Skin of body (tissue), 2 donors: ENCODE results near the gene SARM1. TPM values are rescaled to one million over a fixed set of nuclear protein-coding genes. Genes with fewer than 3 reads are reported as not detected.

Experiments used
- DNase-seq: peaks from one replicate; lab custom pipeline; 2025; lab: John Stamatoyannopoulos, UW
- total RNA-seq: library from RNA; depleted of rRNA; stranded (reverse); fragments of >200 nt; gene quantifications from one replicate; pipeline ENCODE4 v1.2.3, GENCODE V29; 2014

SARM1 gene
- total RNA-seq, 1 donor from 2014 or later: 3.6 TPM

DNA sequence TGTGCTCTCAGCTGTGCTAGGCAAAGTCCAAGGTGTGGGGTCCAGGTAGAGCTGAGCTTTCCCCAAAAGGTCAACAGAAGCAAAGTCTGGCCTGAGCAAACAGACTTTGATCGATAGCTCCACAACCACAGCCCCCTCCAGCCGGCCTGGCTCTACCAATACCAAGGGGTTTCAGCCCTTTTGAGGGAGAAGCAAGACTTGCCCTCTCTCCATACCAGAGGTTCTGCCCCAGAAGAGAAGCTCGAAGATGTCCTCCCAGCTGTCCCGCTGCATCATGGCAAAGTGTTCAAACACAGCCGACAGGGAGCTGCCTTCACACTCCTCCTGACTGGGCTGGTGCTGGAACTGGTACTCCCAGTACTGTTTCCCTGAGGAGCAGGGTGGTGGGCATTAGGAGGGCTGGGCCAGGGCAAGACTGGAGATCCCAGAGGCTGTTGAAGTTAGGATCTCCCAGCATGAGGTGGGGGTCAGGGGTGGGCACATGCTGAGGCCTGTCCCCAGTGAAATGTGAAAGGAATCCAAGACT, 3.1 kb upstream of the SARM1 start:
- DNase-seq: no peak

DNA sequence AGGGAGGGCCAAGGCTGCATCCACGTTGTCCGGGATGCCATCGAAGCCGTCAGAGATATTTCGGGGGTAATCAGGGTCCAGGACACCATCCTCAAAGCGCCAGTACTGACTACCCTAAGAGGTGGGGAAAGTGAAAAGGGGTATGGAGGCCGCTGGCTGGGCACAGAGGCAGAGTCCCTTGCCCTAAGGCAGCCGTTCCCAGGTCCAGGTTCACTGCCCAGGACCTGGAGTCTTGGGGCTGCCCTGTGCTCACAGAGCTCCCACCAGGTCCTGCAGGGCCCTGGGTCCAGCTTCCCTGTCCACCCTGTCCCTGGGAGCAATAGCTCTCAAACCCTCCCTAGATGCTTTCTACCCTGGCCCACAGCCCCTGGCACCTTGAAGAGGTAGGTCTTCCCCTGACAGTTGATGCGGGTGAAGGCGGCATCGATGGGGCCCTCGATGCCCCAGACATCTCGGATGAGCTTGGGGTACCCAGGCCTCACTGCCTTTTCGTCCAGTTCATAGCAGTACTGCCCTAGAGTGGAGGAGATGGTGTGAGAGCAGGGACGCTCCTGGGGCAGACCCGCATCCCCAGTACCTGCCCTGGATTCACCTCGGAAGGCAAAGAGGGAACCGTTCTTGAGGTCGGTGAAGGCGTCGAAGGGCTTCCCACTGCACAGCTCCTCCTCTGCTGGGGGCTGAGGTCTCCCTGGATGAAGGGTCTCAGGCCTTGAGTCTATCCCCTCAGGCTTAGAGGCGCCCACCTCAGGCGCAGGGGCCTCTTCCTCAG, 2.4 kb upstream of the SARM1 start:
- no peak for DNase-seq

DNA sequence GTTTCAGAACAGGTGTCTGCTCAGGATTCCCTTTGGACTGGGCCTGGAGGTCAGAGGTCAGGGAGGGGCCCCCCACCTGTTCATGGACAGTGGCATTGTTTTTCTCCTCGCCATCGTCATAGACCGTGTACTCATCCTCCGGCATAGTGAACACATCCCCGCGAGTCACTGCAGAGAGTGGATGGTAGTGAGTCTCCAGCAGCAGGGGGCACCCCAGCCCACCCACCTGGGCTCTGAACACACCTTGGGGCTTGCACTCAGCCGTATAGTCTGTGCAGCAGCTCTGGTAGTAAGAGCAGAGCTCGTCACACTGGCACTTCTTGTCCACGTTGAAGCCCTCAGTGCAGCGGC, 1.8 kb upstream of the SARM1 start:
- DNase-seq: no peak

DNA sequence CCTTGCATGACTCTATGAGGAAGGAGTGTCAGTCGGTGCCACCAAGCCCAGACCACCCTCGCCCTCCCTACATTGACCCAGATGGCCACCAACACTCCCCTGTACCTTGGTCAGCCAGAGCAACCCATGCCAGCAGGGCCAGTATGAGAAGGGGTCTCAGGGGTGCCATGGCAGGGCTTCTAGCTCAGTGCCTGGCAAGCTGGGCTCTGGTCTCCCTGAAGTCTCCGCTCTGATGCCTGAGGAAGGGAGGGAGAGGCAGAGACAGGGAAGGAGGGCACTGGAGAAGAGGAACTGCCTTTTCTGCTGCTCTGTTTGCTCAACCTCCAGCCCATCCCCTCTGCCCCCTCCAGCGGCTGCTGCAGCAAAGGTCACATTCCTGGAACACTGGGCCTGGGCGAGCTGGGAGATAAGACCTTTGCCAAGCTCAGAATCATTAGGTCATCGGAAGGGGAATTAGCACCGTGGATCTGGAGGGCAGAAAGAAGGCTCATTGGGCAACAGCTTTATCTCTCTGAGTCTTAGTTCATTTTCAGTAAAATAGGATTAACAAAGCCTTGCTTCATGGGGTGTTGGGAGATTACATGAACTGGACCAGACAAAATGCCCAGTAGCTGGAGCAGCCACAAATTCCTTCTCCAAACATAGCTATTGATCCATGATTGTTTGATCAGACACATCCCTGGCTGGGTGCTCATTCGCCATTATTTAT, 1.3 kb upstream of the SARM1 start, which contains the start of gene VTN:
VTN (minus strand) TSS at position 273 of the 709 bp plus-strand sequence; CDS start at position 169, 104 bp downstream.
- DNase-seq: no peak

DNA sequence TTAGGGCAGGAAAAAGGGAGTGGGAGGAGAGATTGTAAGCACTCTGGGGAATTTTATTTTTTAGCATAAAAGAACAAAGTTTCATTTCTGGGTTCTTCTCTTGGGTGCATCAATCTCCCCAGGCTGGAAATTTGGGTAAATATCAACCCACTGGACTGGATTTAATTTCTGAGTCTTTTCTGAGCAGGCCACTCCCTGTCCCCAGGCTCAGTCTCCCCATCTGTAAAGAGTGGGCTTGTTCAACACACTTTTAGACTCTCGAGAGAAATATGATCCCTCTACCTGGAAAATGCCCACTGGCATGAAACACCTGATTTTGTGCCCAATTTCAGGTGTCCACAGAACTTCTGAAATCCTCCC, 770 bp upstream of the SARM1 start:
- DNase-seq: no peak

DNA sequence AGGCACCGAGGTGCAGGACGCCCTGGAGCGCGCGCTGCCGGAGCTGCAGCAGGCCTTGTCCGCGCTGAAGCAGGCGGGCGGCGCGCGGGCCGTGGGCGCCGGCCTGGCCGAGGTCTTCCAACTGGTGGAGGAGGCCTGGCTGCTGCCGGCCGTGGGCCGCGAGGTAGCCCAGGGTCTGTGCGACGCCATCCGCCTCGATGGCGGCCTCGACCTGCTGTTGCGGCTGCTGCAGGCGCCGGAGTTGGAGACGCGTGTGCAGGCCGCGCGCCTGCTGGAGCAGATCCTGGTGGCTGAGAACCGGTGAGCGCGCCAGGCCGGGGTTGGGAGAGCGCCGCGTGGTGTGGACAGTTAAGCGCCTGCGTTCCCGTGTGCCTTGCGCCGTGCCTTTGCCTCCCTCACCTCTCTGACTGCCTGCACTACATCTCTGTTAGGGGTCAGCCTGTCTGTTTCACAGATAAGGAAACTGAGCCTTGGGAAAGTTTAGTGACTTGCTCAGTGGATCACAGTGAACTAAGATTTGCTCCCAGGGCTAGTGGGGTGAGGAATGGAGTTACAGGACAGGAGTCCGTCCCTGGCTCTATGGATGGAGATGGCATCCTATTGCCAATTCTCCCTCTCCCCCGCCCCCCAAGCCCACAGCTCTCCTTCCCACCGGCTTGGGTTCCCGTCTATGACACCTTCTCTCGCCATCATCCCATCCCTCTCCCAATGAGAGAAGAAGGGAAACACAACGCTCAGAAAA, 880 bp downstream of the SARM1 start:
- DNase-seq: no peak

DNA sequence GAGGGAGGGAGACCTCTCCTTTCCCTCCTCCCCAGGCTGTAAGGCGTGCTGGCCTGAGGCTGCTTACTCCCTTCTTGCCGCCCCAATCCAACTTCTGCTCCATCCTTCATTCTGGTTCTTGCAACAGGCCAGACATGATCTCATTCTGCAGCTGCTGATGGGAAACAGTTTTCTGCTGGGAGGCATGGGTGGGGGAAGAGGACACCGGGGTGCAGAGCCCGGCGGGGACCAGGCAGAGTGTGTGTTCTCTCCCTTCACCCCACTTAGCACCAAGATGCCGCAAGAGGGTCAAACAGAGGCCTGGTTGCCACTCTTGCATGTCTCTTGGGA, 1.4 kb downstream of the SARM1 start:
- DNase-seq: no peak

DNA sequence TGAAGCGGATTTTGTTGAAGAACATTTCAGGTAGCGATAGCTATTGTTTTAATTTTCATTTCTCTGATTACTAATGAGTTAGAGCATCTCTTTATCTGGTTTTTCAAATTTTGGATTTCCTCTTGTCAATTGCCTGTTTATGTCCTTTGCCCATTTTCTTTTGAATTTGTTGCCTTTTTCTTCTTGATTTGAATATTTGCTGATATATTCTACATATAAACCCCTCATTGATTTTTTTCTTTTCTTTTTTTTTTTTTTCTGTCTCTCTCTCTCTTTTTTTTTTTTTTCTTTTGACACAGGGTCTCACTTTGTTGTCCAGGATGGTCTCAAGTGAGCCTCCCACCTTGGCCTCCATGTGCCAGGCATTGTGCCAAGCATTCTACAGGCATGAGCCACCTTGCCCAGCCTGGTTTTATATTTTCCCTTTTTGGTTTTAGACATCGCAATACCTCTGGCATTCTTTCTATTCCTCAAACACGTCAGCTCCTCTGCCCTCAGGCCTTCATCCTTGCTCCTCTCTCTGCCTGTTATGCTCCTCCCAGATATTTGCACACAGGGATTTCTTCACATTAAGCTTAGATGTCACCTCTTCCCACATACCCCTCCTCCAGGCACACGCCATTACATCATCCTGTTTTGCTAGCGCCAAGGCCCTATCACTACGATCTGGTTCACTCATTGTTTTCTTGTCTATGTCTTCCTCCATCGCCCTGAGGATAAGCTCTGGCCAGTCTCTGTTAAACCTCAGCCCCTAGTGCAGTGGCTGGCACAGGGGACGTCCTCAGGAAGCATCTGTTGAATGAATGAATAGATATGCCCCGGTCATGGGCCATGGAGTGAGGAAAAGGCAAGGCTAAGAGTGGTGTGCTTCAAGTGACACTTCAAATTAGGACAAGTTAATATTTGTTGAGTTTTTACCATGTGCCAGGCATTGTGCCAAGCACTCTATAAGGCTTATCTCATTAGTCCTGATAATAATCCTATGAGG, 8.6 kb downstream of the SARM1 start:
- DNase-seq: no peak

DNA sequence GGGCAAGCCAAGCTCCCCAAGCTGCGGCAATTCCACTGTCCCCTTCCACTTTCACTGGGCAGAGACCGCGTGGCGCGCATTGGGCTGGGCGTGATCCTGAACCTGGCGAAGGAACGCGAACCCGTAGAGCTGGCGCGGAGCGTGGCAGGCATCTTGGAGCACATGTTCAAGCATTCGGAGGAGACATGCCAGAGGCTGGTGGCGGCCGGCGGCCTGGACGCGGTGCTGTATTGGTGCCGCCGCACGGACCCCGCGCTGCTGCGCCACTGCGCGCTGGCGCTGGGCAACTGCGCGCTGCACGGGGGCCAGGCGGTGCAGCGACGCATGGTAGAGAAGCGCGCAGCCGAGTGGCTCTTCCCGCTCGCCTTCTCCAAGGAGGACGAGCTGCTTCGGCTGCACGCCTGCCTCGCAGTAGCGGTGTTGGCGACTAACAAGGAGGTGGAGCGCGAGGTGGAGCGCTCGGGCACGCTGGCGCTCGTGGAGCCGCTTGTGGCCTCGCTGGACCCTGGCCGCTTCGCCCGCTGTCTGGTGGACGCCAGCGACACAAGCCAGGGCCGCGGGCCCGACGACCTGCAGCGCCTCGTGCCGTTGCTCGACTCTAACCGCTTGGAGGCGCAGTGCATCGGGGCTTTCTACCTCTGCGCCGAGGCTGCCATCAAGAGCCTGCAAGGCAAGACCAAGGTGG, 9.8 kb downstream of the SARM1 start:
- DNase-seq: no peak

DNA sequence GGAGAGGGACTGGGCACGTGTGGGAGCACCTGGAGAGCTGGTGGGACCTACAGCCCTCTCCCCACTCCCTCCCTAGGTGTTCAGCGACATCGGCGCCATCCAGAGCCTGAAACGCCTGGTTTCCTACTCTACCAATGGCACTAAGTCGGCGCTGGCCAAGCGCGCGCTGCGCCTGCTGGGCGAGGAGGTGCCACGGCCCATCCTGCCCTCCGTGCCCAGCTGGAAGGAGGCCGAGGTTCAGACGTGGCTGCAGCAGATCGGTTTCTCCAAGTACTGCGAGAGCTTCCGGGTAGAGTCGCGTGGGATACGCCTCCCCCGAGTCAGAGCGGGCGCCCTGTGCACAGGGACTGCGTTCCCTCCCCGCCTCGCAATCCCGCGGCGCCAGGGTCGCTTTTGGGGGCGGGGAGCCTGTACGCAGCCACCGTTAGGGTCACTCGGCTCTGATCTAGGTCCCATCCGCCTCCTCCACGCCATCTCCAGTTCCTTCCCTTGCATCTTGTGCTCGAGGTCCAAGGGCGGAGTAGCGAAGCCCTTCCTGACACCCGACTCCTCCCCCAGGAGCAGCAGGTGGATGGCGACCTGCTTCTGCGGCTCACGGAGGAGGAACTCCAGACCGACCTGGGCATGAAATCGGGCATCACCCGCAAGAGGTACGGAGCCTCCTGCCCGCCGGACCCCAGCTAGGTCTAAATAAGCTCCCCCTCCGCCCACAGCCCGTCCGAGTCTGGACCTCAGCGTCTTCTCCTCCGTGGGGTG, 13.0 kb downstream of the SARM1 start:
- DNase-seq: no peak

DNA sequence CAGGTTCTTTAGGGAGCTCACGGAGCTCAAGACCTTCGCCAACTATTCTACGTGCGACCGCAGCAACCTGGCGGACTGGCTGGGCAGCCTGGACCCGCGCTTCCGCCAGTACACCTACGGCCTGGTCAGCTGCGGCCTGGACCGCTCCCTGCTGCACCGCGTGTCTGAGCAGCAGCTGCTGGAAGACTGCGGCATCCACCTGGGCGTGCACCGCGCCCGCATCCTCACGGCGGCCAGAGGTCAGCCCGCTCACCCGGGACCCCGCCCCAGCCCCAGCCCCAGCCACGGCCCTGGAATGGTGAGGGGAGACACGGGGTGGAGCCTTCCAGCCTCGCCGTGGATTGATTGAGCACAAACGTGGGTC, 13.5 kb downstream of the SARM1 start:
- no peak for DNase-seq

DNA sequence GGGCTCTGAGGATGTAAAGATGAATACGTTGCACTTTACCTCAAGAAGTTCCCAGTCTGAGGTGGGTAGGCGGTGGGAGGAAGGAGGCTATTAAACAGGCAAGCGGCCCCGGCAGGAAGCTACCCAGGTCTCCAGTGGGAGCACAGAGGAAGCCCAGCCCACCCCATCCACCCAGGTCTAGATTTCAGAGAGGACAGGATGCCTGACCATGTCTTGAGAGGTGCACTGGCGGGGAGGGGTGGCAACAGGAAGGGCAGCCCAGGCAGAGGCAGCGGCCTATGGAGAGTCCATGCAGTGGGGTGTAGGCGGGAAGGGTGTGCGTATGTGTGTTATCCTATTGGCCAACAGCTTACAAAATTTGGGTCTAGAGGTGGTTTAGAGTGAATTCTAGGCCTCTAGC, 13.9 kb downstream of the SARM1 start:
- no peak for DNase-seq

DNA sequence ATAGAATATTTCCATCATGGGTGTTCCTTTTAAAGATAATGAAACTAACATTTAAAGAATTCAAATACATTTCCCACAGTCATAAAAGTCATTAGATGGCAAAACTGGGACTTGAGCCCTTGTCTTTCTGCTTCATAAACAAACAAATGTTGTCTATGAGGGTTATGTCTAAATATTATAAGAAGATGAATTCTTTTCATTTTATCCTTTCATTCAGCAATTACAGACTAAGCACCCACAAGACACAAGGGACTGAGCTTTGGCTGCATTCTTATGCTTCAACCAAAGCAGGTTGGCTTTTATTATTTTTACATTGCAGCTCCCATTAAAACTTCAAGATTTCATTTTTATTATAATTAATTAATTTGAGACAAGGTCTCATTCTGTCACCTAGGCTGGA, 14.9 kb downstream of the SARM1 start:
- no peak for DNase-seq

DNA sequence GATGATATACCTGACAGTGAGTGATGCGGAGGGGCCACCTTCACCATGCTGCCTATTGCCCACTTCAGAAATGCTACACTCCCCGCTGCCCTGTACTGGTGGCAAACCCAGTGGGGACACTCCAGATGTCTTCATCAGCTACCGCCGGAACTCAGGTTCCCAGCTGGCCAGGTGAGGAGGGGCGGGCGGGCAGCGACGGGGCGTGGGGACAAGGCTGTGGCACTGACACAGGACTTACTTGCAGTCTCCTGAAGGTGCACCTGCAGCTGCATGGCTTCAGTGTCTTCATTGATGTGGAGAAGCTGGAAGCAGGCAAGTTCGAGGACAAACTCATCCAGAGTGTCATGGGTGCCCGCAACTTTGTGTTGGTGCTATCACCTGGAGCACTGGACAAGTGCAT, 16.6 kb downstream of the SARM1 start:
- DNase-seq: no peak

DNA sequence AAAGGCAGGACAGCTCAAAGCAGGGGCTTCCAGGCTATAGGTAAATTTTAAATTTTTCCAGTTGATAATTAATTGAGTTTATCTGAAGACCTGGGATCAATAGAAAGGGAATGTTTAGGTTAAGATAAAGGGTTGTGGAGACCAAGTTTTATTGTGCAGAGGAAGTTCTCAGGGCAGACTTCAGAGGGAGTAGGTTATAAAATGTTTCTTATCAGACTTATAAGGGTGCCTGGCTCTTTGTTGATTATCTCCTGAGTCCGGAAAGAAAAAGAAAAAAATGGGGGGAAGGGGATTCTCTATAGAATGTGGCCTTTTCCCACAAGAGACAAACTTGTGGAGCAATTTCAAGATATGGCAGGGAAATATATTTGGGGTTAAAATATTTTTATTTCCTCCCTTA, 18.6 kb downstream of the SARM1 start:
- no peak for DNase-seq

DNA sequence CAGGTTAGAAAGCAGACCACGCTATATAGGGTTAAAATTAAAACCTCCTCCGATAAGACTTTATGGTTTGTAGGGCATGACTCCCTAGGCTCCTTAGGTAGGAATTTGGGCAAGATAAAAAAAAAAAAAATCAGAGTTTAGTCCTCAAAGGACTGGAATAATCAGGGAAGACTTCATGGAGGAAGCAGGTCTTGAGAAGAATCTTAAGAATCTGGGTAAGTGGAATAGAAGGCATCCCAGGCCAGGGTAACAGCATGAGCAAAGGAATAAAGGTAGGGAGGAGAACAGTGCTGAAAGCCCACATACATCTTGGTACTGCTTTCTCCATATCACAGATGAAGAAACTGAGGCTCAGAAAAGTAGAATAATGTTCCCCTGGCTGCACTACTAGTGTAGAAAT, 19.1 kb downstream of the SARM1 start:
- no peak for DNase-seq

DNA sequence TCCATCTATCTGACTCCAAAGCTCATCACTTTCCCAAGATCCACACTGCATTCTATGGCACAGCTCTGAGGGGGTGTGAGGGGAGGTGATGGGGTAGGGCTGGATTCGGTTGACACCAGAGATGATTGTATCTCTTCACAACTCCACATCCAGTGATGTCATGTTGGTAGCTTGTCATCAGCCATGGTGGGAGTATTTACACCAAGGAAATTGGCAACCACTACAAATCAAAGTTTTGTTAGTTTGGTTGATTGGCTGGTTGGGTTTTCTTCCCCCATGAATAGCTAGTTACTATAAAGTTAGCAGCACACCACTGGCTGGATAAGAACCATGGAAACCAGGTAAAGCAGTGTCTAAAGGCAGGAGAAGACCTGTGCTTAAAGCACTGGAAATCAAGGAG, 19.5 kb downstream of the SARM1 start:
- DNase-seq: no peak

DNA sequence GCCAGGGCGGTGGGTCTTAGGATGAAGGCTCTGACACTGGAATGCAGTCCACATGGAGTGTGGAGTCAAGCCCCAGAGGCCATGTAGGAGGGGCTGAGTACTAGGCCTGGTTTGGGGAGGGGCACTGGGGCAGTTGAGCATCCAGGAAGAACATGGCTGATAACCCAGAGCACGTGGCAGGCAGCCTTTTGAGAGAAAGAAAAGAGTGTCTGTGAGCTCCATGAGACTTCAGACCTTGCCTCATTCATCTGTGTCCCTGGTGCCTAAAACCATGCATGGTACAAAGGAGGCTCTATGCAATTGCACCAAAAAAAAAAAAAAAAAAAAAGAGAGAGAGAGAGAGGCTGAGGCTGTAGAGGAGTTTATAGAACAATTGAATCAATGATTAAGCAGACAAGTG, 19.9 kb downstream of the SARM1 start:
- DNase-seq: no peak

DNA sequence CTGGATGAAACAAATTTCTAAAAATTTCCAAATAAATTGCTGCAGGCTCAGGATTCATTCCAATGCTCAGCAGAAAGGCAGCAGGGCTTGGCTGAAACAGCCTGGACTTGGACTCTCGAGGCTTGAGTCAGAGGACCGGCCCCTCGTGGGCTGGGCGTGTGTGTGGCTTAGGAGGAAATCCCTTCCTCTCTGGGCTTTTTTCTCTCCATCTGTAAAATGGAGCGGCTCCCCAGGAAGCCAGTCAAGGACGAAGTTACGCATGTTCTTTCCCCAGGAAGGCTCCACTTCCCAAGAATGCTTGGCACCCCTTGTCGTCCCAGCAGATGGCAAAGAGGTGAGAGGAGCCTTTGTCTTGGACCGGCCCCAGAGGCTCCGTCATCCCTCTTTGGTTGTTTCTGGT, 21.0 kb downstream of the SARM1 start:
- DNase-seq: no peak
